HT-29 (cell line): Measurements from ENCODE around the gene ROBO2. TPM values are rescaled to one million over a fixed set of nuclear protein-coding genes. Genes with fewer than 3 reads are reported as not detected.

Source experiments
- DNase-seq: peaks from one replicate; pipeline ENCODE4 v3.0.0-alpha.2; 2015; ENCODE audit warnings: low spot score
- small RNA-seq: library from RNA; depleted of rRNA; stranded (forward); fragments of <200 nt; gene quantifications from one replicate; pipeline ENCODE3, GENCODE V24; 2014
- total RNA-seq: library from RNA; depleted of rRNA; stranded (reverse); fragments of >200 nt; shearing (Covaris generic); gene quantifications from 2 replicates; pipeline ENCODE4 v1.2.3, GENCODE V29; 2014

The ROBO2 gene
- total RNA-seq, 1 experiment from 2014 or later = 2.8 TPM

- DNase-seq = no peak
Measured at GRCh38 chr3:77684115-77684514, 644.2 kb downstream of the ROBO2 start.

GRCh38 chr3:77685713-77686112 lies 645.8 kb downstream of the ROBO2 start:
- DNase-seq = no peak

GRCh38 chr3:77686560-77686959 lies 646.7 kb downstream of the ROBO2 start:
- DNase-seq = no peak

GRCh38 chr3:77687545-77687944 lies 647.6 kb downstream of the ROBO2 start:
- no peak for DNase-seq

GRCh38 chr3:77690284-77690845 lies 650.5 kb downstream of the ROBO2 start:
- no peak for DNase-seq

GRCh38 chr3:77693147-77693546 lies 653.2 kb downstream of the ROBO2 start:
- no peak for DNase-seq

GRCh38 chr3:77699125-77699691 lies 659.3 kb downstream of the ROBO2 start:
- no peak for DNase-seq

Small RNA genes within 50 kb of the gene (small RNA-seq; reads per million reads assigned to genes)
- not detected for gene RNU6-386P
